Natural killer cell (primary cell): ENCODE measurements around the gene PRKG1. TPM values are rescaled to one million over a fixed set of nuclear protein-coding genes. Genes with fewer than 3 reads are reported as not detected.

Source experiments
- ATAC-seq, 3 donors: fragments of 150-1000 bp in 2 of 3; fragments of 200-7000 bp in 1 of 3; cut with Tn5 transposase; 1 replicate in 1 of 3; 2 replicates in 2 of 3; pipeline ENCODE4 v1.10.0; 2021; ENCODE audit warnings: mild to moderate bottlenecking in 2 of 3, moderate library complexity in 2 of 3
- DNase-seq, 2 donors: peaks; one replicate each; pipeline versions ENCODE4 v3.0.0 to v3.0.0-alpha.2; 2013 to 2021; ENCODE audit warnings: mixed read lengths in 1 of 2
- H3K27ac ChIP-seq: one replicate; pipeline ENCODE4 v1.5.1; 2013; ENCODE audit warnings: mild to moderate bottlenecking, low read length
- H3K27me3 ChIP-seq: one replicate; pipeline ENCODE4 v1.6.1; 2013; ENCODE audit warnings: low read length; ENCODE audit not compliant: control insufficient read depth, insufficient read depth
- H3K36me3 ChIP-seq: one replicate; pipeline ENCODE4 v1.6.1; 2013; ENCODE audit warnings: low read length; ENCODE audit not compliant: control insufficient read depth, insufficient read depth
- H3K4me1 ChIP-seq: one replicate; pipeline ENCODE4 v1.6.1; 2013; ENCODE audit warnings: low read length; ENCODE audit not compliant: control insufficient read depth, insufficient read depth
- H3K4me3 ChIP-seq: one replicate; pipeline ENCODE4 v1.5.1; 2013; ENCODE audit warnings: low read length
- H3K9me3 ChIP-seq: one replicate; pipeline ENCODE4 v1.6.1; 2013; ENCODE audit warnings: low read length; ENCODE audit not compliant: control insufficient read depth, insufficient read depth
- H3K27ac Mint-ChIP-seq, 2 donors: one replicate each; pipeline ENCODE4 v1.8.0; 2022; ENCODE audit warnings: mild to moderate bottlenecking in 2 of 2, mixed read lengths in 2 of 2, moderate library complexity in 1 of 2
- H3K27me3 Mint-ChIP-seq, 2 donors: one replicate each; pipeline ENCODE4 v1.8.0; 2022; ENCODE audit warnings: low read depth in 2 of 2, mixed read lengths in 2 of 2
- H3K36me3 Mint-ChIP-seq: one replicate; pipeline ENCODE4 v1.8.0; 2022; ENCODE audit warnings: mixed read lengths
- H3K4me1 Mint-ChIP-seq, 2 donors: one replicate each; pipeline ENCODE4 v1.8.0; 2022; ENCODE audit warnings: mixed read lengths in 2 of 2
- H3K4me3 Mint-ChIP-seq: one replicate; pipeline ENCODE4 v1.8.0; 2022; ENCODE audit warnings: mild to moderate bottlenecking, moderate library complexity, mixed read lengths
- H3K9me3 Mint-ChIP-seq, 2 donors: one replicate each; pipeline ENCODE4 v1.8.0; 2022; ENCODE audit warnings: mixed read lengths in 2 of 2
- CTCF ChIP-seq: fragments of 200-600 bp; IDR thresholded peaks from one replicate; pipeline ENCODE4 v1.8.0; 2022; ENCODE audit warnings: antibody characterized with exemption
- WGBS: methylation state at CpG from one replicate; pipeline ENCODE4 v1.1.7; 2013; ENCODE audit warnings: missing lambda C conversion rate; ENCODE audit not compliant: insufficient coverage; 5-methylcytosine and 5-hydroxymethylcytosine counted together
- intact Hi-C: fragments of 100-400 bp; cut with micrococcal nuclease; formaldehyde crosslinking; loops from one replicate; pipeline ENCODE4 v1.14.2; 2022
- total RNA-seq, 4 donors: library from RNA; stranded (reverse); fragments of 120-200 nt in 1 of 4; gene quantifications; one replicate each; pipeline versions ENCODE4 v1.2.3 to v1.2.4, GENCODE V29; 2013 to 2022

PRKG1 gene
- total RNA-seq, 3 donors from 2014 or later (not counting 1 experiment from before 2014, with no cell fraction given): 0.23 to 0.41 (median 0.35) TPM

DNA sequence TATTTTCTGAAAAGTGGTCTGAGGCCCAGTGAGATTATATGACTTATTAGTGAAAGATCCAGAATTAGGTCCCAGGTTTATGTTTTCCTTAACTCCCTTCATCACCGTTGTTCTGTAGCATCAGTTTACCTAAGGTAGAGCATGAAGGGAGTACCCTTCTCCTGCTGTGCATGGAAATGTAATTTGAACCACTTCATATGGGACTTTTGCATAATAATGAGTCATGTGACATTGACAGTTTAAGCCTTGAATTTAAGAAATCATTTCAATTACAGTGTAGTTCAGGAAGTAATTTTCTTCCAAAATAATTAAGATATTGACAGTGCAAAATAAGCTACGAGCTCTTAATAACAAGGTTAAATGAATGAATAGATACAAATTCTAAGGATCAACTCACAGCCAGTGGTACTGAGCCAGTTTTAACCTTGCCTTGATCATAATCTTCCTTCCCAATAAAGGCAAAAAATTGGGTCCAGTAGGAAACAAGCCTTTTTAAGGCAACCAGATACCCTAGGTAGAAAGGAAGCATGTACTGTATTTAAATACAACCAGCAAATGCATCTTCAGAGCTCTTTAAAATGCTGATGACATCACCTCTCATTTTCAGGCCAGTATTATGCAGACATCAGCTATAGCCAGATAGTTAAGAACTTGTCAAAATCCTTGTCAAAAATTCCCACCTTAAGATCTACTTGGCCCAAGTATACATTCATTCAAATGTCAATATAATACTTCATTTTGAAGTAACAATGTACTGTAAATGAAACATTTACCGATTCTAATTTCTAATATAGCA, 1191.0 kb downstream of the PRKG1 start:
- WGBS: 86% methylated on average over 1 of the region's 3 CpGs
- no peak for TF ChIP-seq CTCF
- no peak overlapping the region for H3K27ac Mint-ChIP-seq
- H3K9me3 ChIP-seq: no peaks in the 10 kb centered on the region
- H3K9me3 Mint-ChIP-seq: no peaks in the 10 kb centered on the region
- H3K27me3 Mint-ChIP-seq: no peaks in the 10 kb centered on the region
- H3K4me1 Mint-ChIP-seq: no peaks in the 10 kb centered on the region
- H3K27me3 ChIP-seq: no peaks in the 10 kb centered on the region
- DNase-seq (no peak), ATAC-seq (no peak)
- H3K4me3 Mint-ChIP-seq: no peak overlapping the region
- H3K36me3 ChIP-seq: no peaks in the 10 kb centered on the region
- no peaks in the 10 kb centered on the region for H3K36me3 Mint-ChIP-seq
- H3K27ac ChIP-seq: no peak overlapping the region
- intact Hi-C loops: no loop called here
- no peak overlapping the region for H3K4me3 ChIP-seq
- H3K4me1 ChIP-seq: no peaks in the 10 kb centered on the region

DNA sequence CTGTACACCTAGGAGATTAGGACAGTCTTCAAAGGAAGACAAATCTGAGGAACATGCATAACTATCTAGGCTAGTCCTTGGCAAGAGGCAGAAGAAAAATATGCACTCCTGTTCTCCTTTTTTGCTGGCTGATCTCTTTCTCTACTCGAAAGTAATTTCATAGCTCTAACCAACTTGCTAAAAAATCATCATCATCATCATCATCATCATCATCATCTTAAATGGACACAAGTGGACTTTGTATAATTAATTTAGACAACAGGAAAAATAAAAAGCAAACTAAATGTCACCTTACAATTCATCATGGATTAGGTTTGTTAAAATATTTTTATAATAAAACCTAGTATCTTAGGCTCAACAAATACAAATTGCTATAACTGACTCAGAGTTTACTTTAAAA, 1192.6 kb downstream of the PRKG1 start:
- Mint-ChIP-seq H3K27me3 (no peaks in the 10 kb centered on the region), H3K4me1 (no peaks in the 10 kb centered on the region)
- intact Hi-C loops: no loop called here

GRCh38 chr10:52268790-52269189, 1194.5 kb downstream of the PRKG1 start:
- H3K4me3 ChIP-seq: no peak overlapping the region
- no peaks in the 10 kb centered on the region for H3K27me3 Mint-ChIP-seq
- no peaks in the 10 kb centered on the region for H3K4me1 Mint-ChIP-seq
- no peaks in the 10 kb centered on the region for H3K9me3 Mint-ChIP-seq
- no peak for TF ChIP-seq CTCF
- H3K36me3 Mint-ChIP-seq: no peaks in the 10 kb centered on the region
- H3K36me3 ChIP-seq: no peaks in the 10 kb centered on the region
- no peak overlapping the region for H3K4me3 Mint-ChIP-seq
- H3K9me3 ChIP-seq: no peaks in the 10 kb centered on the region
- H3K27ac Mint-ChIP-seq: no peak overlapping the region
- ATAC-seq (no peak), DNase-seq (no peak)
- intact Hi-C loops: no loop called here
- H3K4me1 ChIP-seq: no peaks in the 10 kb centered on the region
- H3K27me3 ChIP-seq: no peaks in the 10 kb centered on the region
- H3K27ac ChIP-seq: no peak overlapping the region
- WGBS: 97% methylated on average over 2 of the region's 2 CpGs

More for the DNA sequence above, 1192.6 kb downstream of the PRKG1 start:
- Histone ChIP-seq H3K4me3 (no peak overlapping the region), H3K4me1 (no peaks in the 10 kb centered on the region), H3K36me3 (no peaks in the 10 kb centered on the region), H3K27me3 (no peaks in the 10 kb centered on the region), H3K9me3 (no peaks in the 10 kb centered on the region), H3K27ac (no peak overlapping the region)
- ATAC-seq: no peak
- no peak for TF ChIP-seq CTCF
- DNase-seq: no peak
- Mint-ChIP-seq H3K27ac (no peak overlapping the region), H3K9me3 (no peaks in the 10 kb centered on the region), H3K36me3 (no peaks in the 10 kb centered on the region), H3K4me3 (no peak overlapping the region)
- 89% methylated on average over 1 of the region's 1 CpG for WGBS

- H3K9me3 ChIP-seq: no peaks in the 10 kb centered on the region
- H3K27ac ChIP-seq: no peak overlapping the region
- intact Hi-C loops: no loop called here
- no peak for DNase-seq
- no peaks in the 10 kb centered on the region for H3K4me1 ChIP-seq
- WGBS: 84% methylated on average over 4 of the region's 4 CpGs
- Mint-ChIP-seq H3K36me3 (no peaks in the 10 kb centered on the region), H3K9me3 (no peaks in the 10 kb centered on the region), H3K27ac (no peak overlapping the region), H3K27me3 (no peaks in the 10 kb centered on the region), H3K4me1 (no peaks in the 10 kb centered on the region), H3K4me3 (no peak overlapping the region)
- no peak for ATAC-seq
- TF ChIP-seq CTCF: no peak
- H3K27me3 ChIP-seq: no peaks in the 10 kb centered on the region
- no peak overlapping the region for H3K4me3 ChIP-seq
- no peaks in the 10 kb centered on the region for H3K36me3 ChIP-seq
These were observed 1194.9 kb downstream of the PRKG1 start for GRCh38 chr10:52269233-52269632.
